ENCODE measurements around the gene EIF3J.

GRCh38 chr15:44606740-44607139 lies 69.8 kb downstream of the EIF3J start:
- TF ChIP-seq CTCF (IDR thresholded peaks at IDR 0.05; ENCODE audit: low read depth, low read length) = no peak
- no peak for TF ChIP-seq EZH2phosphoT487 (IDR thresholded peaks at IDR 0.05; ENCODE audit: low read depth)
